GM19372 (cell line): Measurements from ENCODE around the gene CLDND1.

Source experiments
- ATAC-seq: cut with Tn5 transposase; IDR thresholded peaks from one replicate; pipeline ENCODE4 v1.9.1; 2021; ENCODE audit warnings: mild to moderate bottlenecking, low read depth, moderate library complexity; ENCODE audit not compliant: unreplicated experiment

CLDND1 gene

DNA sequence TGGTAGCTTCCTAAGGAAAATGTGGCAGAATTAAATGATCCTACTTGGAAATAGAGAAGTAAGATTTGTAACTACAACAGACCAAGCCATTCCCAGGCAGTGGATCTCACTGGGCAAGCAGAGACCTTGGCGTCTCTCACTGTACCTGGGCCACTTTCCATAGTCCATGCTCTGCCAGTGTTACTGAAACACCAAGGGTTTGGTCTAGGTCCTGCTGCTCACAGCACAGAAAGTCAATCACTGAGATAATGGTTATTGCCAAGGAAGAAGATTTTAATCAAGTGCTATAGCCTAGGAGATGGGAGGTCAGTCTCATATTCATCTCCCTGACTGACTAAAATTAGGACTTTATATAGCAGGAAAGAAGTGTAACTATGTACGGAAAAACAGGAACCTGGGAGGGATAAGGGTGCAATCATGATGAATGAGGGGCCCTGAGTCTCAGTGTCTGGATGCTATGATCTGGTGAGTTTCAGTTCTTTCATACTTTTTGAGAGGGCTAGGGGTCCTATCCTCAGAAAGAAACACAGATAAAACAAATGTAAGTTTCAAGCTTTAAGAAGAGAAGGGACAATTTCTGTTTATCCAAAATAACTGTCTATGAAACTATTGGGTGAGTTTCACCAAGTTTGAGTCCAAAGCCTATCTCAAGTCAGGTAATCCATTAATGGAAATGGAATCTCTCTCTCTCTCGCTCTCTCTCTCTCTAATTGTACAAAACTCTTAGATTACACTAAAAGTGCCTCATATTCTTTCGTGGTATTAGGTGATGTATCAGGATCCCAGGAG lies 29.7 kb upstream of the CLDND1 start:
- no peak for ATAC-seq

DNA sequence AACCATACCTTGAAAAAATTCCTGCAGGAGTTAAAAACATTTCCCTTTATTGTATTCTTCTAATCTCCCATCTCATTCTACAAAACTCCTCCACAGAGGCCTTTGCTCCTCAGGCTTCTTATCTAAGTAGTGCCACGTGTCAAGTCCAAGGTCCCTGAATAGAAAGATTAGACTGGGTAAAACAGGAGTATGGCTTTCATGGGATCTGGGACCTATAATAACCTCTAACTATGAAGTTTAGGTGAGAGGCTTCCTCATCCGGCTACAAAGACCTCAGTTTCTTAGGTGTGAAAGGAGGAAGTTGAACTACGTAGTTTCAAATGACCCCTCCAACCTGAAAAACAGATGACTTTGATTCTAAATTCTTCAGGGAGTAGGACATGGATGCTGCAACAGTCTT lies 29.1 kb upstream of the CLDND1 start:
- ATAC-seq: no peak

DNA sequence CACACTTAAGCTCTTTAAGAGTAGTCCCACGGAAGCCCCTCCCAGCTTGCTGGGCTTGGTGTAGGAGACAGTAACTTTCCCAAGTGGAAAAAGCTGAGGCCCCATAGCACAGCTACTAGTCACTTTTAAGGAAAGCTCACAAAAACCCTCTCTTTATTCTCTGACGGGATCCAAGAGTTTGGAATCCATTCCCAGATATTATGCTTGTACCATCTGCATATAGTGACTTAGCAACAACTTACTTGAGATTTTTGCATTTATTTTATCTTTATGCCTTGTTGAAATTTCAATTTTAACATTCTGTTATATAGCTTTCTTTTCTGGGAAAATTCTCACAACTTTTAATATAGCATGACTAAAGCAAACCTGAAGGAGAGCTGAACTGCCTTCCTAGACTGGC lies 28.5 kb upstream of the CLDND1 start:
- no peak for ATAC-seq

DNA sequence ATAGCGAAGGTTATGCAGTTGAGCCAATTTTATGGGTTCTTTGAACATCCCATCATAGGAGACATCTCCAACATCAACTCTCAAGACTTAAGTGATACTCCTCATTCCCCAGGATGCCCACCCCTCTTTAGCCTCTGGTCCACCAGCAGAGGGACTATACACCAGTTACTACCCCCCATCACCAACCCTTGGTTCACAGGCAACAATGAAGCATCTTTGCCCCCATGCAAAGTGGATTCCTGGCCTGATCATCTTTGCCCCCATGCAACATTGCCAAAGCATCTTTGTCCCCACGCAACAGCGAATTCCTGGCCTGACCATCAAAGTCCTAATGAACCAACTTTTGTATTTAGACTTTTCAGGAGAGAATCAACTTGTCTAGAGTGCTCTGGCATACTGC lies 28.1 kb upstream of the CLDND1 start:
- ATAC-seq: no peak

DNA sequence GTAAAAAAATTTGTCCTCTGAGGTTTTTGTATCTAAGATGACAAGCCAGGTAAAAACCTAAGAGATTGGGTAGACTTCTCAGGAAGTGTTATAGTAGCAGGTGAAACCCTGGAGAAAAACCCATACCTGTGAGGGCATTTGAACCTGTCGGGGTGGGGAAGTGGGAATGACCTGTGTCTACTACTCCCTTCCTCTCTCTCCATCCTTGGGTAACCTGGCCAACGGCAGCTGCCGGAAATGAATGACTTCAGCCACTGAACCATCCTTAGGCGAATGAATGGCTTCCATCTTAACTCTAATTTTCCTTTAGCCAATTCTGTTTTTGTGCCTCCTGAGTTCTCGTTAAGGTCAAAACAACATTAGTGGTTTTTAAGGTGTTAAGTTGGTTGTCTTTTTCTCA lies 25.8 kb upstream of the CLDND1 start:
- no peak for ATAC-seq

DNA sequence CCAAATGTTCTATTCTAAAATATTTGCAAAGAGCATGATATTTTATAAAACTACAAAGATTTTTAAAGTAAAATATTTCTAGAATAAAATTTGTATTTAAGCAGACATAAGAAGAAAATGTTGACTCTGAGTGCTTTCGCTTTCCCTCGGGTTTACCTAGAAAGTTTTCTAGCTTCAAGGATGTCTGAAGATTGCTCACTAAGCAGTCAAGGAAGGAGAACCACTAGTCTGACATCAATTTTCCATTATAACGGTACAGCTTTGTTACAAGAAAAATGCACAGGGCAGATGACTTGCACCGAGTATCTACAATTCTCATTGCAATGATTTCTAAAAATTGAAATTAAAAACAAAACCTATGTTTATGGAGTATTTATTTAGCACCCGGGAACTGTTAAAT lies 23.2 kb upstream of the CLDND1 start:
- ATAC-seq: peak; percentile 43

DNA sequence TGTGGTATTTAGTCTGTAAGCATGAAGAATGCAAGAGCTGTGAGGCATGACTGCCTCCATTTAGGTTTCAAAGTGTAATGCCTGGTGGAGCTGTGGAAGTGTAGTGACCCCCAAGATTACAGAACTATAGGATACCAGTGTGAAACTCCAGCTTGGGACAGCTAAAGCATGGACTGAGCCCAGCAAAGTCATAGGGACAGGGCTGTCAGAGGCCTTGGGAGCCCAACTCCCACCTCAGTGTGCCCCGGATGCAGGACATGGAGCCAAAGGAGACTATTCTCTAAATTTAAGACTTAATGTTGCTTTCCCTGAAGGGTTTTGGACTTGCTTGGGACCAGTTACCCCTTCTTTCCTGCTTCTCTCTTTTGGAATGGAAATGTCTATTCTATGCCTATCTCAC lies 19.9 kb upstream of the CLDND1 start:
- no peak for ATAC-seq

DNA sequence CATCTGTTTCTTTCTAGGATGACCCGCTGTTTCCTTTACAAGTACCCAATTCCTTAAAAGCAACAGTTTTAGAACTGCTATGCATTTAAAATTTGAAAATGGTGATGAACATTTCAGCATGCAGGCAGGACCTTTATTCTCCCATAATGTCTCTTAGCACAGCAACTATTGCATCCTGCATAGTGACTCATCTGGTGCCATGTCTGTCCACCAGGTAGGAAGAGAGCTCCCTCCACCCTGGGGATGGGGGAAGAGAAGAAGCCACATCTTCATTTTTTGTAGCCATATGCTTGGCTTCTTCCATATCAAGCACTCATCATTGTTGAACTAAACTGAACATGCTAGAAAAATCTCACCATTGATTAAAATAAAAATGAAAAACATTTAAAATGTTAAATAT lies 19.0 kb upstream of the CLDND1 start:
- no peak for ATAC-seq

DNA sequence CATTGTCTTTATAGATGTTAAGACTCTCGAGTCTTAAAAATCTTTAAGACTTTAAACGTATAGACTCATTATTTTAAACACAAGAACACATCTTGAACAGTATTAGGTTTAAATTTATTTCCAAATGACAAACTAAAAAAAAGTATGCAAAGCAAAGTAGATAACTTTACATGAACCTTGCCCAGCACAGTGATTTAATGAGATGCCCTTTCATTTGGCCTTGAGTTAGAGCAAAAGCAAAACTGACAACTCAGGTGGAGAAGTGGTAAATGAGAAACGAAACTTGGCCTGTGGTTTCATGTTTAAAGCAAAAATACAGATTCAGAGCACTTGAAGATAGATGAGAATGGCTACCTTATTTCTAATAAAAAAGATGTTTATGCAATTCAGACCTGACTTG lies 17.6 kb upstream of the CLDND1 start:
- peak; percentile 36 for ATAC-seq

DNA sequence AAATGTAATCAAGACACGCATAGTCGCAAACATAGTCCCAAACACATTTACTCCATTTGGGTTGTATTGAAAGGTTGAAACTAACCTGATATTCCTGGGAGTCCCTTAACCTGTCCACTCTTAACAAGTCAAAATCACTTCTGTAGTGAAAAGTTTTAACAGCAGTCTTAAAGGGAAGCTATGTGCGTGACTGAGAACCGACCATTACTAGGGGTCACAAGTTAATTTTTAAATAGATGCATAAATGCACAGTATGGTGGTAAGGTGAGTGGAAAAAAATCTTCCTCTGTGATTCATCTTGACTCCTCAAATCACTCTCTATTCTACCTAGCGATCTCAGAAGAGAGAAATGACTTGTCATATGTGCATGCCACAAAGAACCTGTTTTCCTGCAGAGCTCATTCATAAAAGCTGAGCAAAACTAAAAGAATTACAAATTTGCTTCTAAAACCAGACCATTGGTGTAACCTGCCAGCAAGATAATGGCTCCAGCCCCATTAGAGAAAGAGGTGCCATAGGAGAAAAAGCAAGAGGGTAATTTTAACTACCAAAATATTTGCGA lies 13.8 kb upstream of the CLDND1 start:
- peak; percentile 62 for ATAC-seq

DNA sequence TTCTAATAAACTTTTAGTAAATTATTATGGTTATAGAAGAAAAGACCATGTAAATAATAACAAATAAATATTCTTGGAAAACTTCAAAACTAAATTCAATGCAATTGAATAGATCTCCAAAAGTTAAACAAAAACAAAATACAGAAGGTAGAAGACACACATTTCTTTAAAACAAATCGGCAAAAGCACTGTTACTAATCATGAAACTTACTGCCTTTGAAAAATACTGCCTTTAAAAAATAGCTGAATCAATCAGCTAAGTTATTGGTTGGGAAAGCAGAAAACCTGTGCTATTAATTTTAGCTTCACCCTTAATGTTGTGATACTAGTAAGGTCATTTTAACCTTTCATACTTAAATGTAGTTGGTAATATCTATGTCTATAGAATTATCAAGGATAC lies 12.0 kb upstream of the CLDND1 start:
- no peak for ATAC-seq

DNA sequence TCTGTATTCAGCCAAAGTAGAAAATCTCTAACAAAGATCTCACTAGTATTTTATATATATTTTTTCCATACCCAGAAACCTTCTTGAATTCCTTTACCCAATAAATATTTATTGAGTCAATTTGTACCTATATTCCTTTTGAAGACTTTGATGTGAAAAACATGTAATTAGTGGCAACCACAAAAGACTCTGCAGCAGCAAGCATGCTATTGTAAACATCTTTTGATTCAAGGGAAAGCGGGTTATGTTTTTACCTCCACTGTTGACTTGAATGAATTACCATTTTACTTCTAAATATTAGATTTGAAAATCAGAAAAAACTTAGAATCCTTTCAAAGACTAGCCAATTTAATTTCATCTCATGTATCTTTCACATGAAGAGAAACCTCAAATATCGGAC lies 11.5 kb upstream of the CLDND1 start:
- ATAC-seq: no peak

DNA sequence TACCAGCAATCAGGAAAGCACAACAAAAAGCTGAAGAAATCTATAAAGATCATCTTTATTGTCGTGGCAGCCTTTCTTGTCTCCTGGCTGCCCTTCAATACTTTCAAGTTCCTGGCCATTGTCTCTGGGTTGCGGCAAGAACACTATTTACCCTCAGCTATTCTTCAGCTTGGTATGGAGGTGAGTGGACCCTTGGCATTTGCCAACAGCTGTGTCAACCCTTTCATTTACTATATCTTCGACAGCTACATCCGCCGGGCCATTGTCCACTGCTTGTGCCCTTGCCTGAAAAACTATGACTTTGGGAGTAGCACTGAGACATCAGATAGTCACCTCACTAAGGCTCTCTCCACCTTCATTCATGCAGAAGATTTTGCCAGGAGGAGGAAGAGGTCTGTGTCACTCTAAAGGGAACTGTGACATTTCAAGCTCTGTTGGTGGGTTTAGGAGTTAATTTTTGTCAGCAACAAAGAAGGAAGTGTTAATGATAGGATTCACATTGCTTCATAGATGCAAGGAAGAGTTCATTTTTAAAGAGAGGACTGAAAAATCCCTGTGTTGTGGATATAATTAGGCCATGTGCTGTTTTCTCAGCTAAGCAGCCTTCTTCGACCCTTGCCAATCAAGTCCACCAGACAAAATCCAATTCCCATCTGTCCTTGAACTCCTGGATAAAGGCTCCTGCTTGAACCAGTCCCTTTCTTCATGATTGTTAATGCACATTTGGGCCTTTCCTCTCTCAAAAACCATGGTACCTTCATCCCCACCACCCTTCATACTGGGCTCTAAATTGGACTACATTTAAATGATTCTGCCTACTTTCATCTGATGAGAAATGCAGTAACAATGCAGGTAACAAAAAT lies 10.2 kb upstream of the CLDND1 start:
- no peak for ATAC-seq

DNA sequence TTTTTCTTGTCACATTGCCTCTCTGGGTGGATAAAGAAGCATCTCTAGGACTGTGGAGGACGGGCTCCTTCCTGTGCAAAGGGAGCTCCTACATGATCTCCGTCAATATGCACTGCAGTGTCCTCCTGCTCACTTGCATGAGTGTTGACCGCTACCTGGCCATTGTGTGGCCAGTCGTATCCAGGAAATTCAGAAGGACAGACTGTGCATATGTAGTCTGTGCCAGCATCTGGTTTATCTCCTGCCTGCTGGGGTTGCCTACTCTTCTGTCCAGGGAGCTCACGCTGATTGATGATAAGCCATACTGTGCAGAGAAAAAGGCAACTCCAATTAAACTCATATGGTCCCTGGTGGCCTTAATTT lies 9.6 kb upstream of the CLDND1 start:
- ATAC-seq: no peak

DNA sequence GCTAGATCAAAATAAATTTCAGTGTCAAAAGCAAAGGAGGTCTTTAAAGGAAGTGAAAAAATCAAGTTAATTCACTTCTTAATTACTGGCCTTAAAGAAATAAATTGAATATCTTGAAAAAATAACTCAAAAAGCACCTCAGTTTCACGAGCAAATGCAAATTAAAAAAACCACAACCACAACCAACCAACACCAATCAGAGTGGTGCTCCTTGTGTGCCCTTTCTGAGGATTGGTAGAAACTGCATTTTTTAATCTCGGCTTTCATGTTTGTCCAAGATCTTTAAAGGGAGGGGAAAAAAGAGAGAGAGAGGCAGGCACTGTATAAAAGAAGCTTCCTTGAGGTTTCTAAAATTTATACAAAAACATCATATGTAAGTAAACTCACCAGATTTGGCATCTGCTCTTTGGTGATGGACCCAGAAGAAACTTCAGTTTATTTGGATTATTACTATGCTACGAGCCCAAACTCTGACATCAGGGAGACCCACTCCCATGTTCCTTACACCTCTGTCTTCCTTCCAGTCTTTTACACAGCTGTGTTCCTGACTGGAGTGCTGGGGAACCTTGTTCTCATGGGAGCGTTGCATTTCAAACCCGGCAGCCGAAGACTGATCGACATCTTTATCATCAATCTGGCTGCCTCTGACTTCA lies 9.0 kb upstream of the CLDND1 start, which contains the start of gene GPR15:
TSS of gene GPR15 (plus strand) at position 357 of the 653 bp plus-strand sequence. CDS start at position 413, 56 bp downstream.
- ATAC-seq: peak; percentile 24

DNA sequence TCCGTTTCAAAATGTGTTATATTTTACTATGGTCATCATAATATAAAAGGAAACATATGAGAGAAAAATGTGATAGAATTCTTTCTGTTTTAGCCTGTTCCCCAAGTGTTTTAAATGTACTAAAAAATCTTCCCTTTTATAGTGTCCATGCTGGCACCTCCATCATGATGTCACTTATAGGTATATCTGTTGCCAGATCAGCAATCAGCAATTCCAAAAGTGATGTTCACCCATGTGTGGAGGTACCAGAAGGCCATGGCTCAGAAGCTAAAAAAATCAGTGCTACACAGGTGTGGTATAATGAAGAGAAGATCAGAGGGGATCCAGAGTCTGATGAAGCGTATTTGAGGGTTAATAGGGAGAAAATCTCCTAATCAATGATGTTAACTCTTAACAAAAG lies 8.0 kb upstream of the CLDND1 start:
- no peak for ATAC-seq

DNA sequence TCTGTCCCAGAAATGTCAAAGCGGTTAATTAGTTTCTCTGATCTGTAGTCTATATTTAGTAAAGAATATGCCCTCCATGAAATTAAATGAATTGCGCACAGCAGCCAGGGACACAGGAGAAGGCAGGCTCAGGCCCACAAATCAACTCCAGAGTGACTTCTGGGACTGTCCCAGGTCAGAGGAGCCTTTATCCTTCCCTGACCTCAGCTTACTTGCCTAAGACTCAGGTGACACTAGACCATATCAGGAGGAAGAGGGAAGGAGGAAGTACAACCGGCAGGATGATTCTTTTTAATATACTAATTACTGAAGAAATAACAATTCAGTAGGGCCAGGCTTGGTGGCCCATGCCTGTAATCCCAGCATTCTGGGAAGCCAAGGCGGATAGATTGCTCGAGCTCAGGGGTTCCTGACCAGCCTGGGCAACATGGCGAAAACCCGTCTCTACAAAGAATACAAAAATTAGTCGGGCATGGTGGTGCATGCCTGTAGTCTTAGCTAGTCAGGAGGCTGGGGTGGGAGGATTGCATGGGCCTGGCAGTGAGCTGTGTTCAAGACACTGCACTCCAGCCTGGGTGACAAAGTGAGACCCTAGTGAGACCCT lies 7.3 kb upstream of the CLDND1 start:
- no peak for ATAC-seq

DNA sequence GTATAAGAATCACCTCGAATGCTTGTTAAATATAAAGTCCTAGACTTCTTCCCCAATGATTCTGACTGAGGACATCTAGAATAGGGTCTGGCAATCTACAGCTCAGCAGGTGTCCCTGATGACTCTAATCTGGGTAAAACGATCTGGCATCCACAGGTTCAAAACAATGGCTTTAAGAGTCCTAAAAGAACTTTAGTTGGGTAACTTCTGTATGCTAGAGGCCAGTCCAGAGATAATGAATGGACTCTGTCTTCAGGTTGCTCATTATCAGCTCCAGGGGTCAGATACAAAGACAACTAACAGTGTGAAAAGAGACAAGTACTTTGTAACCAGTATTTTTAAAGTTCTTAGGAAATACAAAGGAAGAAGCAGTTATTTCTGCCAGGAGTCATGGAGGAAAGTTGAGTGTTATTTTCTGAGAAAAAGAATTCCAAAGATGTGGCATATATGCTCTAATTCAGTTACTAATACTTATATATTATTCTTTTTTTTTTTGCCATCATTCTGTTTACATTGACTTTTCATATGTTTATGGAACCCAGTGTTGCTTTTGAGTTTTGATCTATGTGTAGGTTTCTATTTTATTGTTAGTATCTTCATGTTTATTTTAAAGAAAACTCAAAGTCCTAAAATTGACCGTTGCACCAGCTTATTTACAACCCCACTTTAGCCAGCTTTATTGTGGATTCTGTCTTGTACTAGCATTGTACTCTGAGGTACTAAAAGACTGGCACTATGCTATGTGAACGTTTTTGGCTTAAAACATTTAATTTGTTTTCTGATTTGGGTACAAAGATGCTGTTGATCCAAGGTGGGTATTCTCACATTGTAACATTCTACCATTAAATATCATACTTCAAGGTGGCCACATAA lies 6.0 kb upstream of the CLDND1 start:
- ATAC-seq: no peak

DNA sequence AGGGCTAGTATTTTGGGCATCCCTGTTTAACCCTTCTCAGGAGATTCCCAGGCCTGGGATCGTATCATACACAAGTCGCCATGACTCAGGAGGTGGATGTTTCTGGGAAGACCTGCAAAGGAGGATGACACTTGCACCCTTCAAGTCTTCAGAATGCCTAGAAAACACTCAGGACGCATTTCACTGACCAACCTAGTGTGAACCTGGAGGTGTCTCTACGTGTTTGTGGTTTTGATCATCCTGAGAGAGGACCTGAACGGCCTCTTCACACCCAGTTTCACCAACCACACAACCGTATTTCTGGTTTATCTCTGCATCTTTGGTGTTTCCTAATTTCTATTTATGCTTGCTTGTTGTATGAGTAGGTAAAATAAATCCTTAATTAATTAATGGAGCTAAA lies 2.8 kb upstream of the CLDND1 start:
- no peak for ATAC-seq
